ENCODE measurements around the gene DMBT1.

DNA sequence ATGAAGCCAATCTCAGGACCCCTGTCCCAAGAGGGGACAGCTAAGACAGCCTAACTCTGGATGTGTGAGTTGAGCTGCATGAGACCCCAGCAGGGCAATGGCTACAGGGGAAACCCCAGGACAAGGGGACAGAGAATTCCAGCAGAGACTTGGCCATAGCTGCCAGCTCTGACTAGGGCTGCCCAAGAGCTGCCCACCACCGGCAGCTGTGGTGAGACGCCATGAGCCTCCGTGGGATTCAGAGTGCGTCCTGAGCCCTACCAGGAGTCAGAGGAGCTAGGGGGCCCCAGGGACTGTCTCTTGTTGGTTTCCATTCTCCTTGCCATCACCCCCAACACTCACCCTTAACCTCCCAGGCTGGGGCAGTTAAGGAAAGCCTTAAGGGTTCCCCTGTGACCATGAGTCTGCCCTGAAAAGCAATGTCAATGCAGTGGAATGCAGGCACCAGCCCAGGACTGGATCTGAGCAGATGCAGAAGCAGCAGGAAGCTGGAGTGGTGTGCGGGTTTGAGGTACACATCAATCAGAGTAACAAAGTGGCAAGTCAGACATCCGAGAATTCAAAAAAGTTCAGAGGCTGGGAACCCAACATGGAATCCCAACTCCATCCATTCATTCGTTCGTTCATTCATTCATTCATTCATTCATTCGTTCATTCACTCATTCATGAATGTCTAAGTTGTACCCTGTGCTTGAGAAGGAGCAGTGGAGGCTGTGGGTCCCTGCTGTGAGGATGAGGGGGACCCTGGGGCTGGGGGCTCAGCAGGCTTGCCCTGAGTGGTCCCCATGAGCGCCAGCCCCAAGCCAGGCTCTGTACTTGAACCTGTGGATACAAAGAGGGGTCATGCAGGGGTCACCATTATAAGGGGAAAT is 86.2 kb downstream of the DMBT1 start:
- TF ChIP-seq, protein P1, sequence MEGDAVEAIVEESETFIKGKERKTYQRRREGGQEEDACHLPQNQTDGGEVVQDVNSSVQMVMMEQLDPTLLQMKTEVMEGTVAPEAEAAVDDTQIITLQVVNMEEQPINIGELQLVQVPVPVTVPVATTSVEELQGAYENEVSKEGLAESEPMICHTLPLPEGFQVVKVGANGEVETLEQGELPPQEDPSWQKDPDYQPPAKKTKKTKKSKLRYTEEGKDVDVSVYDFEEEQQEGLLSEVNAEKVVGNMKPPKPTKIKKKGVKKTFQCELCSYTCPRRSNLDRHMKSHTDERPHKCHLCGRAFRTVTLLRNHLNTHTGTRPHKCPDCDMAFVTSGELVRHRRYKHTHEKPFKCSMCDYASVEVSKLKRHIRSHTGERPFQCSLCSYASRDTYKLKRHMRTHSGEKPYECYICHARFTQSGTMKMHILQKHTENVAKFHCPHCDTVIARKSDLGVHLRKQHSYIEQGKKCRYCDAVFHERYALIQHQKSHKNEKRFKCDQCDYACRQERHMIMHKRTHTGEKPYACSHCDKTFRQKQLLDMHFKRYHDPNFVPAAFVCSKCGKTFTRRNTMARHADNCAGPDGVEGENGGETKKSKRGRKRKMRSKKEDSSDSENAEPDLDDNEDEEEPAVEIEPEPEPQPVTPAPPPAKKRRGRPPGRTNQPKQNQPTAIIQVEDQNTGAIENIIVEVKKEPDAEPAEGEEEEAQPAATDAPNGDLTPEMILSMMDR (conservative IDR thresholded peaks at IDR 0.05), result no peak
- TF ChIP-seq ZFX (IDR thresholded peaks at IDR 0.05), result no peak
